Esophagus mucosa (tissue), 1 donor: ENCODE results near the gene BCO2. TPM values are rescaled to one million over a fixed set of nuclear protein-coding genes. Genes with fewer than 3 reads are reported as not detected.

ENCODE experiments used
- ATAC-seq: fragments of 200-7000 bp; cut with Tn5 transposase; one replicate; pipeline ENCODE4 v1.9.1; 2020
- total RNA-seq: library from RNA; stranded (reverse); gene quantifications from one replicate; pipeline ENCODE4 v1.2.4, GENCODE V29; 2023
- donor health status: DM: yes; HTN: yes; CAD: no.

BCO2 gene
- total RNA-seq, 1 donor from 2014 or later, result 5.7 TPM

- peak; percentile 86 for ATAC-seq
Measured at GRCh38 chr11:112219476-112220232, 44.3 kb downstream of the BCO2 start.

GRCh38 chr11:112221274-112221835, 46.0 kb downstream of the BCO2 start:
- no peak for ATAC-seq

DNA sequence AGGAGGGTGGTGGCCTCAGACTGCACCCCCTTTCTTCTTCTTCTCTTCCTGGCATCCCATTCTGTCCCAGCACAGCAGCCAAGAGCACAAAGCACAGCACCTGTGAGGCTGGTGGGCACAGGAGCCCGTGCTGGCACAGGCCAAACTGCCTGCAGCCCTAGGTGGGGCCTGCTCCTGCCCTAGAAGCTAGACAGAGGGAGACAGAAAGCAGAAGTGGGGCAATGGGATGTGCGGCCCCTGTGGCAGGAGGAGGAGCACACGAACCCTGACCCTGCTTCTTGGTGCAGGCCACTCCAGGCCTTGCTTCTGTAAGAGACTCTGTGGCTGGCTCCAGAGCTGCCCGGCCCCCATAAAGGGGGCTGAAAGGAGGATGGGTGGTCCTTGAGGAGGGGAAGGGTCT, 47.0 kb downstream of the BCO2 start:
- no peak for ATAC-seq

DNA sequence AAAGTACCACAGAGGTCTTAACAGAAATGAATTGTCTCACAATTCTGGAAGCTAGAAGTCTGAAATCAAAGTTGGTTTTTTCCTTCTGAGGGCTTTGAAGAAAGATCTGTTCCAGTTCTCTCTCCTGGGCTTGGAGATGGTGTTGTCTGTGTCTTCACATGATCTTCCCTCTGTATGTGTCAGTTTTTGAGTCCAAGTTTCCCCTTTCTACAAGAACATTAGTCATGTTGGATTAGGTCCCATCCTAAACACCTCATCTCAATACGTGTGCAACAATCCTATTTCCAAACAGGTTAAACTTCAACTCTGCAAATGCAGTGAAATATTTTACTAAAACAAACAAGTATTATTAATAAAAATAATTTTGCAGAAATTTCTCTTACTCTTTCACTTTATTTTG, 47.8 kb downstream of the BCO2 start:
- peak; percentile 24 for ATAC-seq

DNA sequence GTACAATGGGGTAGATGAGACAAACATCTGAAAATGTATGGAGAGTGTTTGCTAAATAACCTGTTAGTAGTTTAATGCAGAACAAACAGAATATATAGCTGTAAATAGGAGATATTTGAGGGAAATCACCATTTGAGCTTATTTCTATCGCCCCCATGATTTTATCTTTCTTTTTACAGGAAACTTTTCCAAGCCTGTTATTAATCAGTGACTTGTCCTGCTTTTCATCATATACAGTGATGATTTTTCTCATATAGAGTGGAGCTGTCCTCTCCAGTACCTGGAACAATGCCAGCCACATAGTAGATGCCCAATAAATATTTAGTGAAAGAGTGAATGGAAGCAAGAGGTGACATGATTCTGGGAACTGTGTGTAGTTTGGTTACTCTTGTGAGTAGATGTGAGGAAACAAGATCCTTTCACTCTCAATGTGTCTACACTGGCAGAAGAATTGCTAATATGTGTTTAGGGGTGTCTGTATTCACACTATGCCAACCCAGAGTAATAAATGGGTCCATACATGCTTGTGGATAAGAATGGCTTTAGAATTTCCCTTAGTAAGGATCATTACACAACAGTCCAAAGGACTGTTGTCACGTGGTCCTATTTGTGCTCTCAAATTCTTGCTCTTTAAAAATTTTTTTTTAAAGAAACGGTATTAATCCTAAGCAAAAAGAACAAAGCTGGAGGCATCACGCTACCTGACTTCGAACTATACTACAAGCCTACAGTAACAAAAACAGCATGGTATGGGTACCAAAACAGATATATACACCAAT, 48.6 kb downstream of the BCO2 start:
- no peak for ATAC-seq

DNA sequence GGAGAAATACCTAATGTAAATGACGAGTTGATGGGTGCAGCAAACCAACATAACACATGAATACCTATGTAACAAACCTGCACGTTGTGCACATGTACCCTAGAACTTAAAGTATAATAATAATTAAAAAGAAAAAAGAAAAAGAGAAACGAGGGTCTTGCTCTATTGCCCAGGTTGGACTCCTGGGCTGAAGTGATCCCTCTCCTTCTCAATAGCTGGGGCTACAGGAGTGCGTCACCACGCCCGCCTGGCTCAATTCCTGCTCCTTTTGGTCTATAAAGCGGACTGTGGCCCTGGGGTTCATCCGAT, 50.4 kb downstream of the BCO2 start:
- no peak for ATAC-seq

DNA sequence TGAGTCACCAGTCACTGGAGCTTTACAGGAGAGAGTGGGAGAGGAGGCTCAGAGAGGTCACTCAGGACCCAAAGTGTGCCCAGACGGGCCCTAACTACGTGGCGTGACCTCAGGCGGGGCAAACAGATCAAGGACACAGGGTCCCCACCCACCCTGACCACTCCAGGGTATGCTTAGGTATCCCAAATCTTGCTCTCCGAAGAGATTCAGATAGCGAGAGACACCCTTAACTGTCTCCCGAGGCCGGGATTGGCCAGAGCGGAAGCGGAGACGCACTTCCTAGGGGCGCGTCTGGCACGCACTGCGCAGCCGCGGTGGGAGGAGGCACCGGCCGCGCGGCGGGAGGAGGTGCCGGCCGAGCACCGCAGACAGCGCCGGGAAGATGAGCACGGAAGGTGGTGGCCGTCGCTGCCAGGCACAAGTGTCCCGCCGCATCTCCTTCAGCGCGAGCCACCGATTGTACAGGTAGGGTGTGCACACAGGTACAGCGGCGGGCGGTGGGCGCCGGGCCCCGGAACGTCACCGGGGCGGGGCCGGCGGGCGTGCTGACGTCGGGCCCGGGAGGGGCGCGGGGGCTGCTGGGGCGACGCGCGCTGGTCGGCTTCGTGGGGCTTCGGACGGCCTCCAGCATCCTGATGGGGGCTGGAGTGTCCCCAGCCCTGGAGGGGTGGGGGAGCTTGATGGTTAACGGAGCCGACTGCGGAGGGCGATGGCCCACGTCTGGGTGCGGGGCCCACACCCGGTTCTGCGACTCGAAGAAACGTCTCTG, 50.9 kb downstream of the BCO2 start, which contains the start of gene PTS:
Gene PTS (plus strand): TSS at position 367 of the 769 bp plus-strand sequence. CDS start 16 bp downstream, at position 383.
- peak; percentile 96 for ATAC-seq

DNA sequence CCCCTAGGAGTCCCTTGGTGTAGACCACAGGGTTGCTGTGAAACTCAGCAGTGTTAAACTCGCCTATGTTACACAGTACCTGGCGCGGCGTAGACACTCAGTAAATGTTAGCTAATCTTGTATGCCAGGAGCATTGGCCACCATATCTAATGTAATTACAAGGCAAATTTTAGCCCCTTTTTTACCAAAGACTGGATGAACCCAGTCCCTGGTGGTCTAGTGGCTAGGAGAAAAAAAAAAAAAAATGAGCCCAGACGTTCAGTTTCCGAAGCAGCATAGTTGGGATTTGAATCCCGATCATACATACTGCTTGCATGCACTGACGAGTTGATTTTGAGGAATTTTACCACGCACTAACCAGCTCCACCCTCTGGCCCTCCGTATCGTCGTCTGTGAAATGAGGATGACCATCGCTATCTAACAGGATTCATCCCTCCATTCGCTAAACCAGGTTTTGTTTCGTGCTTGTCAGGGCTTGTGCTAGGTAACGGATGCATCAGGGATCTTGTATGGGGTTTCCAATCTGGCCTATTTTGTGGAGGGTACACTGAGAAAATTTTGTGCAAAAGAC, 51.6 kb downstream of the BCO2 start:
- ATAC-seq, result no peak

DNA sequence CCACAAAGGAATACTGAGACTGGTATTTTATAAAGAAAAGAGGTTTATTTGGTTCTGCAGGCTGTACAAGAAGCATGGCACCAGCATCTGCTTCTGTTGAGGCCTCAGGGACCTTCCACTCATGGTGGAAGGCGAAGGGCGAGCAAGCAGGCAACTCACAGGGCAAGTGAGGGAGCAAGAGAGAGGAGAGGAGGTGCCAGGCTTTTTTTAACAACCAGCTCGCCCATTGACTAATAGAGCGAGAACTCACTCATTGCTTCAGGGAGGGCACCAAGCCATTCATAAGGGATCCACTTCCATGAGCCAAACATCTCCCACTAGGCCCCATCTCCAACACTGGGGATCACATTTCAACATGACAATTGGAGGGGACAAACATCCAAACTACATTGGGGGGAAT, 52.2 kb downstream of the BCO2 start:
- ATAC-seq, result no peak

DNA sequence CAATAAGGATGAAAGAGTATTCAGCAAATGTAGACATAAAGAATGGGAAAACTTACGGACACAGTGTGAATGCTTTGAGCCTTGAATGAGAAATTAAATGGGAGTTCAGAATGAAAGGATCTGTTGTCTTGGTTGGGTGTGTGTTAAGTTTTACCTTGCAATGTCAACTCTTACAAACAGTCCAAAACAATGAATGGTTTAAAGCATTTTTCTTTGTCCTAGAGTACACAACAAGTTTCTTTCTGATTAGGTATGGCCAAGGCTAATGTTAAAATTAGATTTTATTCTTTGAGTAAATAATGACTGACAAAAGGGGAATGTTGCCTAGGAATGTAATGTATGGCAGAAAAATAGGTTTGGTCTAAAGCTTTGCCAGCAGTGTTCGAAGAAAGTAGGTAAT, 53.4 kb downstream of the BCO2 start:
- no peak for ATAC-seq

GRCh38 chr11:112229159-112229558, 53.8 kb downstream of the BCO2 start:
- ATAC-seq, result no peak

GRCh38 chr11:112229746-112230433, 54.6 kb downstream of the BCO2 start:
- ATAC-seq, result no peak

DNA sequence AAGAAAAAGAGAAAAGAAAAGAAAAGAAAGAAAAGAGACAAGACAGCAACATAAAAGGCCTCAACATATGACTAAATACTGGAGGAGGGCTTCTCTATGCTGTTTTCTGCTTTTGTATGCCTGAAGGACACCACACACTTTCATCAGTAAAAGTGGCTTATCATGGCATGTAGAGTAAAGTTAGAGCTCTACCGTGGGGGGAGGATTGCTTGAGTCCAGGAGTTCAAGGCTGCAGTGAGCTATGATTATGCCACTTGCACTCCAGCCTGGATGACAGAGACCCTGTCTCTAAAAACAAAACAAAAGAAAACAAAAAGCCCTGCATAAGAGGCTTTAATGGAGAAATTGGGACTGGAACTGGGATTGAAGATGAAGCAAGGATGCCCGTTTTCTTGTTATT, 56.6 kb downstream of the BCO2 start:
- no peak for ATAC-seq

DNA sequence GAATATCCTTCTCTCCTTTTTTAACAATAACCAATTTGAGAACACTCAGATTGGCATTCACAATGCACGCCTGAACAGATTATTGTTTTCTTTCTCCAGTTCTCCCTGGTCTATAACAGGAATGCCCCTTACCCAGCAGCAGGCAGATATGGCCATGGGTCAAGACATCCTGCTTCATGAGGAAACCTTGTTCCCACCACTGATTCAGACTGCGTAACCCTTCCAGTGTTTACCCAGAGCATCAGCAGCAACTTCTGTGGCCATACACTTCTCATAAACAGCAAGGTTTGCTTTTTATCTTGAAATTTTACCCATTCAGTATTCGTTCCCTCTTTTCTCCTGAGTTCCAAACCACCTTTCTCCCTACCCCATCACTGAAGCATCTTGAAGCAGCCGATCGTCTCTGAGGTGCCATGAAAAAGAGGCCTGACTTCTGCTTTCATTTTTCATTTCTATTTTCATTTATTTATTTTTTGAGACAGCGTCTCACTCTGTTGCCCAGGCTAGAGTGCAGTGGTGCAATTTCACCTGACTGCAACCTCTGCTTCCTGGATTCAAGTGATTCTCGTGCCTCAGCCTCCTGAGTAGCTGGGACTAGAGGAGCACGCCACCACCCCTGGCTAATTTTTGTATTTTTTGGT, 60.6 kb downstream of the BCO2 start:
- no peak for ATAC-seq

DNA sequence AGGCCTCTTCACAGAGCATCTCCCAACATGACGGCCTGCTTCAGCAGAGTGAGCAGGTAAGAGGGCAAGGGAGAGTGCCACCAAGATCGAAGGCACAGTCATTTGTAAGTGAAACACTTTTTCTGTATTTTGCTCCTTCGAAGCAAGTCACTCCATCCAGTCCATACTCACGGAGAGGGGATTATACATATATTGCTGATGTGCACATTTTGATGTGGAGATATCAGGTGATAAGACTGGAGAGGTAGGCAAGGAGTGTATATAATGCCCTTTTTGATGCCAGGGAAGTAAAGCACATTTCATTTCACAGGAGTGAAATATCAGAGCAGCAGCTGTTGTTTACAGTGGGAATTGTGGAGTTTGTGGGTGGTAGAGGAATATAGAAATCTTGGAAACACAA, 62.1 kb downstream of the BCO2 start:
- ATAC-seq, result no peak

DNA sequence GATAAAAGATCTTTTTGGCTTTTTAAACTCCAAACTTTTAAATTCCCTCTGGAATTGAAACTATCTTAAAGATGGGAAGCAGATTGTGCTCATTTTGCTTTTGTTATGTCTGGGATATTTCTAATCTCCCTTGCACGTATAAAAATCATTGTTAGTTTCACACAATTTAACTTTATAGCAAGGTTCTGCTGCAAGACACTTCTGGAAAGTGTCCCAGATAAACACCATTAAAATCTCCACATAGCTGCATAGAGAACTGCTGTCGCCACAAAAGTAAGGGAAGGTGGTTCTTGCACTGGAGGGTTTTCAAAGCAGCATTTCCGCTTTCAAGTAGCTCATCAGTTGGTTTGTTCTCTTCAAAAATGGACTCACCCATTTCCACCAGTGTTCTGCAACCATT, 62.7 kb downstream of the BCO2 start:
- no peak for ATAC-seq

DNA sequence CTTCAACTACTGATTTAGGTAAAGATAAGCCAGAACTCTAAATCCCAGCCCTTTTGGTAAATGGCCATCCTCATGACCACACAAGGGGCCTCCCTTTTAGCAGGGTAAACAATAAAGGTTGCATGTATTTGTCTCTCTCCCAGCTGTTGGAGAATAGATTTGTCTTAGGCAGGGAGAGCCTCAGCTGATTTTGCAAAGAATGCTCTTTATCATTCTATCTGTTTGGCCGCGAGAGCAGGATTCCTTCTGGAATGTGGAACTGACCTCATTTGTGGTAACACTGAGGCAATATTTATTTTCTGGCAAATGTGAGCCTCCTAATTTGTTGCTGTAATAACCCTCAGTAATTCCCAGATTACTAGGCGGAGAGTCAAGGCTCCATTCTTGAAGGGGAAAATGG, 66.2 kb downstream of the BCO2 start:
- no peak for ATAC-seq

DNA sequence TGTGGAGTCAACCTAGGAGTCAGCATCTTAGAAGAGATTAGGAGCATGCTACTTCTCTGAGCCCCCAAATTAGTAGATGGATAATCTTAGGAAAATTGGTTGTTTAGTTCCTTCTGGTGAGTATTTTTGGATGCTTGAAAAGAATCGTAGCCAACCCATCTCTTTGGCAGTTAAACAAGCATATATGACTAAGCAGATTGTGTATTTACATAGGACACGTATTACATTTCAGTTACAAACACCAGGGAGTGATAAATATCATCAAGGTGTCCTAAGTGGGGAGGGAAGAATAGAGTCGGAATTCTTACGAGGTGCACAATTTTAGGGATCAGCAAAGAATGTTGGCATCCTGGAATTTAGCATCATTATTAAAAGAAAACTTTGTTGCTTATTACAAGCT, 71.9 kb downstream of the BCO2 start:
- no peak for ATAC-seq

GRCh38 chr11:112248201-112248600, 72.9 kb downstream of the BCO2 start:
- no peak for ATAC-seq

- ATAC-seq, result no peak
Measured at GRCh38 chr11:112249871-112250610, 74.7 kb downstream of the BCO2 start.
